Sigmoid colon (tissue), 7 donors: ENCODE measurements around the gene HECTD3. TPM values are rescaled to one million over a fixed set of nuclear protein-coding genes. Genes with fewer than 3 reads are reported as not detected.
"Not testable (repeated sequence)": the region's sequence is repeated elsewhere in the genome, so short reads cannot be mapped to it uniquely, and the experiment has no call there.

Experiments
- DNase-seq: peaks from one replicate; pipeline ENCODE4 v3.0.0-alpha.2; 2019
- H3K27ac ChIP-seq, 4 donors: fragments of 200-600 bp; sonication (generic); one replicate each; pipeline ENCODE4 v1.5.1; 2016 to 2019; ENCODE audit warnings: mild to moderate bottlenecking in 1 of 4
- H3K27me3 ChIP-seq, 3 donors: fragments of 200-600 bp; sonication (generic); one replicate each; pipeline ENCODE4 v1.5.1; 2019; ENCODE audit warnings: mild to moderate bottlenecking in 1 of 3
- H3K36me3 ChIP-seq, 4 donors: fragments of 200-600 bp; sonication (generic); one replicate each; pipeline ENCODE4 v1.5.1; 2016 to 2019
- H3K4me1 ChIP-seq, 4 donors: fragments of 200-600 bp; sonication (generic); one replicate each; pipeline ENCODE4 v1.5.1; 2017 to 2019
- H3K4me3 ChIP-seq, 4 donors: fragments of 200-600 bp; sonication (generic); one replicate each; pipeline ENCODE4 v1.5.1; 2017 to 2019; ENCODE audit warnings: mild to moderate bottlenecking in 2 of 4, moderate library complexity in 1 of 4
- H3K9me3 ChIP-seq, 4 donors: fragments of 200-600 bp in 3 of 4; sonication (generic) in 3 of 4; one replicate each; pipeline versions ENCODE4 v1.5.1 to v1.6.1; 2013 to 2019
- EP300 ChIP-seq, 4 donors: sonication (generic); formaldehyde crosslinking; IDR thresholded peaks; one replicate each; pipeline ENCODE4 v1.6.1; 2017; ENCODE audit warnings: antibody characterized with exemption in 4 of 4
- POLR2A ChIP-seq, 2 donors: fragments of 450-650 bp; IDR thresholded peaks; one replicate each; pipeline ENCODE4 v1.6.1; 2016; ENCODE audit warnings: antibody characterized with exemption in 2 of 2, mild to moderate bottlenecking in 2 of 2, moderate library complexity in 2 of 2
- POLR2AphosphoS5 ChIP-seq, 4 donors: sonication (generic); formaldehyde crosslinking; IDR thresholded peaks; one replicate each; pipeline ENCODE4 v1.6.1; 2017; ENCODE audit warnings: antibody characterized with exemption in 4 of 4
- WGBS, 2 donors: extraction: QIAGEN DNeasy Blood & Tissue Kit; methylation state at CpG; one replicate each; pipeline ENCODE4 v1.1.7; 2013; 5-methylcytosine and 5-hydroxymethylcytosine counted together
- intact Hi-C: fragments of 100-400 bp; cut with DNase I; formaldehyde crosslinking; loops from one replicate; pipeline ENCODE4 v1.15.1; 2023
- polyA plus RNA-seq, 3 donors: library from polyadenylated mRNA; stranded (reverse); fragments of 200-250 nt; gene quantifications; one replicate each; pipeline ENCODE4 v1.2.3, GENCODE V29; 2013
- total RNA-seq, 4 donors: library from RNA; depleted of rRNA; stranded (reverse); fragments of >200 nt; gene quantifications; one replicate each; pipeline ENCODE4 v1.1.0, GENCODE V29; 2016
- TF ChIP-seq, protein P1 (sequence below), 4 experiments: fragments of 450-650 bp in 3 of 4; fragments of 200-600 bp in 1 of 4; IDR thresholded peaks; one replicate each; pipeline ENCODE4 v1.5.1; 2016 to 2019; ENCODE audit warnings: antibody characterized with exemption in 4 of 4, mild to moderate bottlenecking in 3 of 4, moderate library complexity in 2 of 4
- donor health status: healthy with polysubstance abuse.
- donor health status: Bipolar disorder and iron deficiency.
- donor health status: healthy.

The HECTD3 gene
- total and polyA plus RNA-seq, 7 donors: 23.9 to 74.2 (median 45.7) TPM

GRCh38 chr1:45004281-45004920 is 6.7 kb downstream of the HECTD3 start:
- intact Hi-C loops: no loop called here
- Histone ChIP-seq H3K27me3 (no peaks in the 10 kb centered on the region), H3K4me3 (no peak overlapping the region), H3K27ac (no peak overlapping the region), H3K36me3 (peaks cover 44 to 78% (median 70%) of the 10 kb centered on the region in 4 donors), H3K4me1 (peaks cover 0 to 8% (median 4%) of the 10 kb centered on the region in 4 donors), H3K9me3 (no peaks in the 10 kb centered on the region)
- WGBS, 2 donors: 91 to 95% methylated on average over 7 of the region's 7 CpGs
- TF ChIP-seq POLR2AphosphoS5 (IDR thresholded peaks at IDR 0.05) (no peak), EP300 (IDR thresholded peaks at IDR 0.05) (no peak), POLR2A (IDR thresholded peaks at IDR 0.05) (no peak)
- TF ChIP-seq, protein P1, sequence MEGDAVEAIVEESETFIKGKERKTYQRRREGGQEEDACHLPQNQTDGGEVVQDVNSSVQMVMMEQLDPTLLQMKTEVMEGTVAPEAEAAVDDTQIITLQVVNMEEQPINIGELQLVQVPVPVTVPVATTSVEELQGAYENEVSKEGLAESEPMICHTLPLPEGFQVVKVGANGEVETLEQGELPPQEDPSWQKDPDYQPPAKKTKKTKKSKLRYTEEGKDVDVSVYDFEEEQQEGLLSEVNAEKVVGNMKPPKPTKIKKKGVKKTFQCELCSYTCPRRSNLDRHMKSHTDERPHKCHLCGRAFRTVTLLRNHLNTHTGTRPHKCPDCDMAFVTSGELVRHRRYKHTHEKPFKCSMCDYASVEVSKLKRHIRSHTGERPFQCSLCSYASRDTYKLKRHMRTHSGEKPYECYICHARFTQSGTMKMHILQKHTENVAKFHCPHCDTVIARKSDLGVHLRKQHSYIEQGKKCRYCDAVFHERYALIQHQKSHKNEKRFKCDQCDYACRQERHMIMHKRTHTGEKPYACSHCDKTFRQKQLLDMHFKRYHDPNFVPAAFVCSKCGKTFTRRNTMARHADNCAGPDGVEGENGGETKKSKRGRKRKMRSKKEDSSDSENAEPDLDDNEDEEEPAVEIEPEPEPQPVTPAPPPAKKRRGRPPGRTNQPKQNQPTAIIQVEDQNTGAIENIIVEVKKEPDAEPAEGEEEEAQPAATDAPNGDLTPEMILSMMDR (IDR thresholded peaks at IDR 0.05): no peak
- no peak for DNase-seq

- no peaks in the 10 kb centered on the region for H3K27me3 ChIP-seq
- no peaks in the 10 kb centered on the region for H3K9me3 ChIP-seq
- DNase-seq: no peak
- H3K27ac ChIP-seq: no peak overlapping the region
- H3K4me1 ChIP-seq: peaks cover 0 to 1% (median 0%) of the 10 kb centered on the region in 4 donors
- 90 to 92% methylated on average over 14 of the region's 14 CpGs for WGBS, 2 donors
- peaks cover 38 to 71% (median 63%) of the 10 kb centered on the region in 4 donors for H3K36me3 ChIP-seq
- intact Hi-C loops: no loop called here
- TF ChIP-seq POLR2A (IDR thresholded peaks at IDR 0.05) (no peak), POLR2AphosphoS5 (IDR thresholded peaks at IDR 0.05) (no peak), EP300 (IDR thresholded peaks at IDR 0.05) (no peak)
- TF ChIP-seq, protein P1 (IDR thresholded peaks at IDR 0.05): no peak
- no peak overlapping the region for H3K4me3 ChIP-seq
Observed at GRCh38 chr1:45003741-45004140, 7.4 kb downstream of the HECTD3 start.

GRCh38 chr1:45002650-45003645 is 8.2 kb downstream of the HECTD3 start:
- Histone ChIP-seq H3K9me3 (no peaks in the 10 kb centered on the region), H3K27me3 (no peaks in the 10 kb centered on the region), H3K36me3 (peaks cover 31 to 63% (median 56%) of the 10 kb centered on the region in 4 donors), H3K27ac (no peak overlapping the region), H3K4me3 (no peak overlapping the region), H3K4me1 (no peaks in the 10 kb centered on the region)
- DNase-seq: no peak
- WGBS, 2 donors: 82 to 91% methylated on average over 17 of the region's 17 CpGs
- intact Hi-C loops: no loop called here
- TF ChIP-seq POLR2A (IDR thresholded peaks at IDR 0.05) (no peak), EP300 (IDR thresholded peaks at IDR 0.05) (no peak), POLR2AphosphoS5 (IDR thresholded peaks at IDR 0.05) (no peak)
- TF ChIP-seq, protein P1 (IDR thresholded peaks at IDR 0.05): no peak

DNA sequence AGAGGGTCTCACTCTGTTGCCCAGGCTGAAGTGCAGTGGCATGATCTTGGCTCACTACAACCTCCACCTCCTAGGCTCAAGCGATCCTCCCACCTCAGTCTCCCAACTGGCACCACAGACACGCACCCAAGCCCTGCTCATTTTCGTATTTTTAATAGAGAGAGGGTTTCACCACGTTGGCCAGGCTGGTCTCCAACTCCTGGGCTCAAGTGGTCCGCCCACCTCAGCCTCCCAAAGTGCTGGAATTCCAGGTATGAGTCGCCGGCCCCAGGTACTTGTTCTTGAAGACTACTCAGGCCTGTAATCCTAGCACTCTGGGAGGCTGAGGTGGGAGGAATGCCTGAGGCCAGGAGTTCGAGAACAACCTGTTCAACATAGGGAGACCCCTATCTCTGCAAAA is 9.5 kb downstream of the HECTD3 start:
- 93 to 94% methylated on average over 8 of the region's 8 CpGs for WGBS, 2 donors
- intact Hi-C loops, H3K9me3 ChIP-seq, H3K27ac ChIP-seq, H3K27me3 ChIP-seq, DNase-seq, H3K4me3 ChIP-seq, H3K4me1 ChIP-seq: not testable (repeated sequence)
- H3K36me3 ChIP-seq: peaks cover 17 to 50% (median 43%) of the 10 kb centered on the region in 4 donors

DNA sequence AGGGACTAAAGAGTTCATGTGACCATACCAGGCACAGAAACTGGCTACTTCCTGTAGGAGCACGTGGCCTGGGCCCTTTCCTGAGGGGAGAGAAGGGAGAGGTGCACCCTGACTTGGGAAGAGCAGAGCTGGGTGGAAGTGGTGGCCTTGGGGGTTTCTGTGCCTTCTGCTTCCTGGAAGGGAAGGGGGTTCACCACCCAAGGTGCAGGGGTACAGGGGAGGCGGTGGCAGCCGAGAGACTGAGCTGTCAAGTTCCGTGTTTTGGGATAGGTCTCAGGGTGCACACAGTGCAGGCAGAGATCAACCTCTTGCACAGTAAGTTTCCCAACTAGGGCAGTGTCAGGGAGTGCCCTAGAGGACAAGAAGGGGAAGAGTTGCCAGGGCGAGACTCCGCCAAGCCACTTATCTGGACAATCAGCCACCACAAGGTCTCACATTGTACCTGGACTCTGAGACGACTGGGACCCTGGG is 10.1 kb downstream of the HECTD3 start:
- intact Hi-C loops: no loop called here
- TF ChIP-seq POLR2AphosphoS5 (IDR thresholded peaks at IDR 0.05): no peak
- TF ChIP-seq, protein P1 (IDR thresholded peaks at IDR 0.05): no peak
- no peak for TF ChIP-seq POLR2A (IDR thresholded peaks at IDR 0.05)
- TF ChIP-seq EP300 (IDR thresholded peaks at IDR 0.05): no peak
- 75 to 83% methylated on average over 7 of the region's 7 CpGs for WGBS, 2 donors

More for the DNA sequence above, 10.1 kb downstream of the HECTD3 start:
- H3K4me1 ChIP-seq: no peaks in the 10 kb centered on the region
- H3K4me3 ChIP-seq: no peak overlapping the region
- peaks cover 14 to 44% (median 38%) of the 10 kb centered on the region in 4 donors for H3K36me3 ChIP-seq
- peak overlapping the region in 1 of 4 donors; percentile 7 for H3K27ac ChIP-seq
- H3K9me3 ChIP-seq: no peaks in the 10 kb centered on the region
- no peak for DNase-seq
- H3K27me3 ChIP-seq: no peaks in the 10 kb centered on the region
